GM18526 (cell line): ENCODE results near the gene NTSR1.

ENCODE experiments used
- POLR2A ChIP-seq: IDR thresholded peaks from 3 replicates; pipeline ENCODE4 v1.6.1; 2011; ENCODE audit not compliant: insufficient read length; ENCODE audit errors: extremely low read depth

NTSR1 gene

GRCh38 chr20:62788607-62789006, 80.0 kb downstream of the NTSR1 start:
- TF ChIP-seq POLR2A: no peak

- no peak for TF ChIP-seq POLR2A
Observed at GRCh38 chr20:62790075-62790474, 81.4 kb downstream of the NTSR1 start.

GRCh38 chr20:62791301-62792181, 82.9 kb downstream of the NTSR1 start:
- TF ChIP-seq POLR2A: no peak

- no peak for TF ChIP-seq POLR2A
Observed at GRCh38 chr20:62792182-62792939, 83.7 kb downstream of the NTSR1 start.

DNA sequence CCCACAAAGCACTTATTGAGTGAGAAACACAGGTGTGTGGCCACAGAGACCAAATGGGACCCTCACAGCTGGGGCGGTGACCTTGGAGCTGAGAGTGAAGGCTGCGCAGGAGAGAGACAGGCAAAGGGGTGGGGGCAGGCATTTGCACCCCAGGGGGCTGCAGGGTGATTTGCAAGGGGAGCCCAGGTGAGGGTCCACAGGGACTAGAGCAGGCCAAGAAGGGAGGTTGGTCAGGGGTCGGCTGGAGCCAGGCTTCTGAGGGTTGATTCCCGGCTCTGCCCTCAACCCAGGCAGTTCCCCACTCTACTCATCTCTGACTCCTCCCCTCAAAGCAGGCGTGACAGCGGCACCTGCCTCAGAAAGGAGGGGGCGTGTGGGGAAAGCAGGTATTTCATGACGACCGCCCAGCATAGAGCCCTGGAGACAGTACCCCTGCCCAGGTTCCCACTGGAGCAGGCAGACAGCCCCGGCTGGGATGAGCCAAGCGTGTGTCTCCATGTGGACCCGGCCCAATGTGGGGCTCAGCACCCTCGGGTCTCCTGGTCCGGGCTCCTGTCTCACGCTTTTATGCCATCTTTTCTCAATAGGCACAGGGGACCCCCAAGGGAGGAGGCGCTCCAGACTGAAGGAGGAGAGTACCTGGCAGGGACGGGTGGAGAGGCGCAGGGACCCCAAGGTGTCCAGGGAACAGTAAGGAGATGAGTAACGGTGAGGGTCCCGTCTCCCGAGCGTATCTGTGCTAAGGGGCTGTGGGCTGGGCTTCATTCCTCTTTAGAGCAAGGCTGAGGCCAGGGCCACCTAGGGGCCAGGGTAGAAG, 84.5 kb downstream of the NTSR1 start:
- TF ChIP-seq POLR2A: no peak

DNA sequence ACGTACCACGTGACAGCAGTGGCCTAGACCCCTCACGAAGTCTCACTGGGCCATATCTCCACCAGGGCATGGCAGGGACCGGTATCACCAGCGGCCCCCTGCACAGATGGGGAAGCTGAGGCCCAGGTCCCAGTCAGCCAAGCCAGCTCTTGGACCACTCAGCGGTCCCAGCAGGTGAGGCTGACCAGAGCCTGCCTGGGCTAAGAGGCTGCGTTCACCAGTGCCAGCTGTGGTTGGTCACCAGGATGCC, 85.0 kb downstream of the NTSR1 start:
- no peak for TF ChIP-seq POLR2A

- TF ChIP-seq POLR2A: peak; percentile 65
Observed at GRCh38 chr20:62794007-62794724, 85.5 kb downstream of the NTSR1 start.

DNA sequence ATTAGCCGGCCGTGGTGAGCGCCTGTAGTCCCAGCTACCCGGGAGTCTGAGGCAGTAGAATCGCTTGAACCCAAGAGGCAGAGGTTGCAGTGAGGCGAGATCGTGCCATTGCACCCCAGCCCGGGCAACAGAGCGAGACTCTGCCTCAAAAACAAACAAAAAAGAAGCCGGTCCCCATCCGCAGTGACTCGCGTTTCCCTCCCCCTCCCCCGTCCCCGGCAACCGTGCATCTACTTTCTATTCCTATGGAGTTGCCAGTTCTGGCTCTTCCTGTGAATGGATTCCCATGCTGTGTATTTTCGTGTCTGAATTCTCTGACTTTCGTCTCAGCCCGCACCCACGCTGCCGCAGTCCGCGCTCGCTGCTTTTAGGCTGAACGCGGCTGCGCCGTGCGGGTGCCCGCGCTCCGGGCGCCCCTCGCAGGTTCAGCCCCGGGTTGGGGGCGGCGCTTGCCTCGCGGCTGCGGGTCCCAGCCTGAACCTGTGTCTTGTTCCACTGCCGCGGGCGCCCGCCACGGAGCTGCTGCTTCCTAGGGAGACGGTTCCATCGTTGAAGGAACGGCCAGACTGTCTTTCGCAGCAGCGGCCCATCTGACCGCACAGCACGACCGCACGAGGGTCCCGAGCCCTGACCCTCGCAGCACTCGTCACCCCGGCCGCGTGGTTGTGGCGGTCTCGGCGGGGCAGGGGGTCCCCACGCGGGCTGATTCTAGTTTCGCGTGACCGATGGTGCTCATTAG, 86.6 kb downstream of the NTSR1 start:
- peak; percentile 33 for TF ChIP-seq POLR2A

DNA sequence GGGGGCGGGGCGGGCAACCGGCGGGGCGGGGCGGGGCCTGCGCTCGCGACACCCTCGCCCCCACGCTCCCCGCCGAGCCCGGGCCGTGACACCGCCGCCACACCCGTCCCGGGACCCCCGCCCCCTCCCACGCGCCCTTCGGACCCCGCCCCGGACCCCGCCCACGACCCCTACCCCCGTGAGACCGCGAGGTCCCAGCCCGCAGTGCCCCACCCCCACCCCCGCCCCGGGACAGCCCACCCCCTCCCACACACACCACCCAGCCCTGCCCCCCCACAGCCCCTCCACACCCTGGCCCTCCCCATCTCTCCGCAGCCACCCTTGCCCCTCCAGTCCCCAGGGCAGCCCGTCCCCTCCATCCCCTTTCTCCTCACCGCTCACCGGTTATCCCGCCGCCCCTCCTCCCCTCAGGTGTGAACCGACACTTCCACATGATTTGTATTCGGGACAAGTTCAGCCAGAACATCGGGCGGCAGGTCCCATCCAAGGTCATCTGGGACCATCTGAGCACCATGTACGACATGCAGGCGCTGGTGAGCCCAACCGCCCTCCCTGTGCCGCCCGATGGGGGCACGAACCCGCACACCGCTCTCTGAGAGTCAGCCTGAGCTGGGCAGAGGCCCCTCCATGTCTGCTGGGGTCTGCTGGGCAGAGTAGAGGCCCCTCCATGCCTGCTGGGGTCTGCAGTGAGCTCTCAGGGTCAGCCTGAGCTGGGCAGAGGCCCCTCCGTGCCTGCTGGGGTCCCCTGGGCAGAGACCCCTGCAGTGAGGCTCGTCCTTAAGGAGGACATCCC, 88.3 kb downstream of the NTSR1 start:
- TF ChIP-seq POLR2A: no peak

GRCh38 chr20:62797671-62798532, 89.3 kb downstream of the NTSR1 start:
- TF ChIP-seq POLR2A: no peak

DNA sequence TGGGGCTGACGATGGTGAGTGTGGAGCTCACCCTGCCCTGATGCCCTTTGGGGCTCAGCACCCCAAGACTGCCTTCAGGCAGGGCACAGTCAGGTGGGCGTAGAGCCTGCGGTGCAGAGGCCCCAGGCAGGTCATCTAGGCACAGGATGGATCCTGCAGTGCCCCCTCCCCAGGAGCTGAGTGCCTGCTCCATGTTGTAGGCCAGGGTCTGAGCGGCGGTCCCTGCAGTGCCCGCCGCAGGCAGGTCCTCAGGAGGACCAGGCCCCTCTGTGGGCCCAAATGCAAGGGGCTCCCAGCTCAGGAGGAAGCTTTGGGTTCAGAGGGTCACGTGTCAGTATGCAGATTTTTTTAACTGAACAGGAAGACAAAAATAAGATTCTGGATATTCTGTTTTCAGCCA, 90.4 kb downstream of the NTSR1 start:
- no peak for TF ChIP-seq POLR2A

GRCh38 chr20:62799459-62799858, 90.8 kb downstream of the NTSR1 start:
- TF ChIP-seq POLR2A: no peak

DNA sequence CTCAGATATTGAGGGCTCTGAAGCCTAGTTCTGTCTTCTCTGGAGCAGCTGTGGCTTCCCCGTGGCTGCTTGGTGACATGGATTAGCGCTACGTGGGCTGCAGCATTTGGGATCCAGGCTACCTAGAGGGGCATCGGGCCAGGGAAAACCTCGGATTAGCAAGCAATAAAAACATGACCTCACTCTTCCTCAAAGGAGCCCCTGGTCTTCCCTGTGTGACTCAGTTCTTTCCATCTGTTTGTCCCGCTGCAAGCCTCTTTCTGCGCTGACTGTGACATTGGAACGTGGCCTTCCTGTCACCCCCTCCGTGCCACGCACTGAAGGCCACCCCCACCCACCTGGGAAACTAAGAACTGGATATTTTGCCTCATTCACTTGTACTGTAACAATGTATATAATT, 91.2 kb downstream of the NTSR1 start:
- TF ChIP-seq POLR2A: no peak
